GM08714 (cell line): ENCODE results near the gene CD200.
"Not testable (repeated sequence)": the region's sequence is repeated elsewhere in the genome, so short reads cannot be mapped to it uniquely, and the experiment has no call there.

Experiments used
- H3K4me3 ChIP-seq: fragments of 200-500 bp; sonication (Bioruptor generic); 2 replicates; pipeline ENCODE4 v1.5.1; 2014; ENCODE audit warnings: mild to moderate bottlenecking, low read length, inconsistent platforms
- ZNF274 ChIP-seq: IDR thresholded peaks from 2 replicates; pipeline ENCODE4 v1.6.1; 2012; ENCODE audit warnings: mild to moderate bottlenecking, low read depth, low read length

CD200 gene

DNA sequence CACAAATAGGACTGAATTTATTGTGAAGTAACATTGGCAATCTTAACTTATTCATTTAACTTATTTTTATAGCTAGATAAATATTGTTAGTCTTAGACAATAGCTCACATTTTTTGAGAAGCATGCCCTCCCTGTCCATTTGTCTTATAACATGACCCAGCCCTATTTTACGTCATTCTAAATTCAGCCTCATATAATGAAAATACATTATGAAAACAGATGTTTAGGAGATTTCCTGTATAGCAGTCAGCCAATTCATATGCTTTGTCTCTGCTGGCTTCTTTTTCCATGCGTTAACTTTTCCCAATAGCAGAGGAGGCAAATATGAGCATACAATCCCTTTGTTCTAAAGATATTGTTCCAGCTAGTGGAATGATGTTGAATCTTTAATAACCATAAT, 29.3 kb downstream of the CD200 start:
- no peak overlapping the region for H3K4me3 ChIP-seq
- TF ChIP-seq ZNF274: no peak

DNA sequence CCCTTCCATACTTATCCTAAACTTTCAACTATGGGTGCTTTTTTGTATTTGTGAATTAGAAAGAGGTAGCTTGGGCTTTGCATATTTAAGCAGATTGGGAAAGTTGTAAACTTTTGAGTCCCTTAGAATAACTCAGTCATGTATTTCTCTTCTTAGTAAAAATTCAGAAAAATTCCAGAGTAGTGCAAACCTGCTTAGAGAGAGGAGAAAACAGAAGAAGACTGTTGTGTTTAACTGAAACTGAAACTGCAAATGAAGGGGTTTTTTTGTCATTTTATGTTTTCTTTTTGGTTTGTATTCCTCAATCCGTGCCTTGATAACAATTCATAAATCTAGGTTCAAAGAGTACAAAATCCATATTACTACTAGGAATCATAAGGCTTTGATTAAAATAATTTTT, 31.3 kb downstream of the CD200 start:
- H3K4me3 ChIP-seq: peak overlapping the region; percentile 46; the same call in 1 of the 2 replicates
- TF ChIP-seq ZNF274: no peak

DNA sequence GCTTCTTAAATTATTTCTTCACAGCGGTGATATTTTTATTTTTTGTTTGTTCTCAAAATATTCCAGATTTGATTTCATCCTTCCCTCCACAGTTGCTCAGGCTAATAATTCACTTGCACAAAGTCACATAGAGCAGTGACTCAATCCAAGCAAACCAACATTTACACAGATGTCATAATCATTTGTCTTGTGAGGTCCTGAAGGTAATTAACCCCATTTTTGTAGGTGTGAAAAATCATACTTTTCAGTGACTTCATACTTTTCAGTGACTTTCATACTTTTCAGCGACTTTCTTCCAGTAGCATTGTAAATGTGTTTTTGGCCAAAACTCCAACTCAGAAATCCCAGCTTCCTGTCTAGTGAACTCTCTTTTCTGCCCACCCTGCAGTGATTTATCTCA, 32.1 kb downstream of the CD200 start:
- H3K4me3 ChIP-seq: no peak overlapping the region
- TF ChIP-seq ZNF274: no peak

DNA sequence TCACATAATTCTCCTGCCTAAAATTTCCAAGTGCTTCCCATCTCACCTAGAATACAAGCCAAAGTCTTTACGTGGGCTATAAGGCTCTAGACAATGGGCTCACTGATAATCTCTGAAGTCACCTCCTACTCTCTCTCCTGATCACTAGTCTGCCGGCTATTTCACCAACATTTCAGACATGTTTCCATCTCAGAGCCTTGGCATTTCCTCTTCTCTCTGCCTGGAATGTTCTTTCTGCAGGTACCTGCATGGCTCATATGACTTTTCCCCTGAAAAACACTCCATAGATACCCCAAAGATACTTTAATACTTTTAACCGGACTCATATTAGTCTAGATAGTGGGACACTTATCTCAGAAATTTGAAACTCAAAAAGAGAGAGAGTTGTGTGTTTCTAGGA, 32.7 kb downstream of the CD200 start:
- no peak overlapping the region for H3K4me3 ChIP-seq
- TF ChIP-seq ZNF274: no peak

DNA sequence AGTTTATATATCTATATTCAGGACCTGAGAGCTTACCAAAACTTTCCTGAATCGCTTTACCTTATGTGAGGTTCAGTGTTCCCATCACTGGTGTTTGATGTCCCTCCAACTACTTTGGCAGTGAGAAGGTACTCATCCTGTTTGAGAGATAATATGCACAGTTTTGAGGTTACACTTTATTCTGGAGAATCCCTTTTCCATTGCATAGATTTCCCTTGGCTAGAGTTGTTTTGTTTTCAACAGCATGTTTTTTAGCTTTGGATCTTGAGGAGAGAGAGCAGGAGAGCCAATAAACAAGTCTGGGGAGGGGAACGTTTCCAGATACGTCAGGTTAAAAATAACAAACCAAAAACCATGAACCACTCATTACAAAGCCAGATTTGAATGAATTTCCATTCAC, 33.6 kb downstream of the CD200 start:
- no peak for TF ChIP-seq ZNF274

DNA sequence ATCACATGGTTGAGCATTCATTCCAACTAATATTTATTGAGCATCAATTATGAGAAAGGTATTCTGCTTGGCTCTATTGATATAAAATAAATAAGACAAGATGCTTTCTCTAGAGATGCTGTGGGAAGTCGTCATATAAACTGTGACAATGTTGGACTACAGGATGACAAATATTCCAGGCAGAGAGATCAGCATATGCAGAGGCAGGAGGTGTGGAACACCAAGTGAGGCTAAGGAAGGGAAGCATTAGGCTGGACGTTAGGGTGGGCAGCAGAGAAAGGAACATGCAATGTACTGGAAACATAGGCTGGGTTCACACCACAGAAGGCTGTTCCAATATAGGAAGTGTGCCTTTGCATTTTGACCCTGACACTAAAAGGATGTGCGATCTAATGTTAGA, 38.6 kb downstream of the CD200 start:
- H3K4me3 ChIP-seq: no peak overlapping the region
- no peak for TF ChIP-seq ZNF274

More for the DNA sequence above, 33.6 kb downstream of the CD200 start:
- H3K4me3 ChIP-seq: no peak overlapping the region

DNA sequence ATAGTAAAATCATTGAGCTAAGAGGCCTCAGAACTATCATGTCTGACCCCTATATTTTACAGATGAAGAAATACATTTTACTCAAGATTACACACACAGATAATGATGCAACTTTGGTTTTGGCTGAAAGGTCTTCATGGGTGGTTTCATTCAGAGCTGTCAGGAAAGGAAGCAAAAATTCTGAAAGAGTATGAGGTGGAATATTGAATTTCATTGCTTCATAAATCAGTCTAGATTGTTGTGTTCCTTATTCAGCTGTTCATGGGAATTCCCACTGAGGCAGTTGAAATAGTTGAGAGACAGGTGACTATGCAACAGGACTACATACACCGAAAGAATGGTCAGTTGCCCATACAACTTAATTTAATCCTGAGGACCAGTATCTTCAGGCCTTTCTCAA, 39.4 kb downstream of the CD200 start:
- no peak overlapping the region for H3K4me3 ChIP-seq
- TF ChIP-seq ZNF274: no peak

DNA sequence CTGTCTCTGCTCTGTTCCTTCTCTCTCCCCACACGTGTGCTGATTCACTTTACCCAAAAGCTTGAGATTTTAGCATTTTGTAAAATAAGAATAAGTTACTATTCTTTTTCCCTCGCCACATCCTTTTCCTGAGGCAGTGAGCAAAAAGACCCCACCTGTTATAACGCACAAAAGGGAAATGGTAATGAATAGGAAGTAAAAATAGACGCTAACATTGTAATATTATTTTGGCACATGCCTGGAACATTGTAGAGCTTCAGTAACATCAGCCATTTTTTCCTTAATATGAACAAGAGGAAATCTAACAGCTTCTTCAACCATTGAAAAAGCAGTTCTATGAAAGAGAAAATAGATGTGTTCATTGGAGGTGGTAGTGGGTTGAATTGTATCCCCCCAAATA, 40.5 kb downstream of the CD200 start:
- TF ChIP-seq ZNF274: no peak
- no peak overlapping the region for H3K4me3 ChIP-seq

DNA sequence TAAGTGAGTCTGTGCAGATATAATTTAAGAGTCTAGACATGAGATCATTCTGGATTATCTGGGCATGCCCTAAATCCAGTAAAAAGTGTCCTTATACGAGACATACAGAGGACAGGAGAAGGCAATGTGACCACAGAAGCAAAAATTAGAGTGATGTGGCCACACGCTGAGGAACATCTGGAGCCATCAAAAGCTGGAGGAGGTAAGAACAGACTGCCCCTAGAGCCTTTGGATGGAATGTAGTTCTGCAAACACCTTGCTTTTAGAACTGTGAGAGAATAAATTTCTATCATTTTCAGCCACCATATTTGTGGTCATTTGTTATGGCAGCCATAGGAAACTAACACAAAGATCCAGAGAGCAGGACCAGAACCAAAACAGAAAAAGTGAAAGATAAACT, 41.0 kb downstream of the CD200 start:
- H3K4me3 ChIP-seq: no peak overlapping the region
- no peak for TF ChIP-seq ZNF274

DNA sequence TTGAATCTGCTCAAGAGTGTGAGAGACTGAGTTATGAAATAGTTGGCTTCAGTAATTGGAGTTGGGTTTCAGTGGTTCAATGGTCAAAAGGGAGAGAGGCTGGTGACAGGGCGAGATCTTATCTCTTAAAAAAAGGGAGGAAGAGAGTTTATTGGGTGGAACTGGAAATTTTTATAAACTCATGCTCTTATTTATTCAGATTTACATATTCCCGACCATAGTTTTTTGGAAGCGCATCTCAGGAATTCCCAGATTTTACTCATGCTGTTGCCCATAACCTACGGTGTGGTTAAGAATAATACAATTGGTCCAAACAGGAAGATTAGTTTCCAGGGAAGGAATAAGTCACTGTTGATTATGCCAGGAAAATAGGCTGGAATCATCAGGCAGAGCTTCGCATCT, 41.4 kb downstream of the CD200 start:
- TF ChIP-seq ZNF274: no peak
- no peak overlapping the region for H3K4me3 ChIP-seq

DNA sequence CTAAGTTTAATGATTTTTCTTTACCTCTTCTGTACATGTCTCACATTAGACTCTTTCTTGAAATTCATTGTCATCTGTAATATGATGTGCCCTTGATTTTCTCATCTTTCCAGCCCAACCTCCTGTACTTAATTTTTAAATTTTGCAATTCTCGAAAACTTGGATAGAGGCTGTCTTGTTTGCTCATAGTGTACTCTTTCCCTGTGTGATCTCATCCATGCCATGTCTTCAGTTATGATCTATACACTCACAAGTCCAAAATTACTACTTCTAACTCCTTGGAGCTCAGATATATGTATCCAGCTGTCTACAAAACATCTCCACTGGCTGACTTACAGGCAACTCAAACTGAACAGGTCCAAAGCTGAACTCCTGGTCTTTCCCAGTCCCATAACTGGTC, 42.2 kb downstream of the CD200 start:
- H3K4me3 ChIP-seq: no peak overlapping the region
- no peak for TF ChIP-seq ZNF274

DNA sequence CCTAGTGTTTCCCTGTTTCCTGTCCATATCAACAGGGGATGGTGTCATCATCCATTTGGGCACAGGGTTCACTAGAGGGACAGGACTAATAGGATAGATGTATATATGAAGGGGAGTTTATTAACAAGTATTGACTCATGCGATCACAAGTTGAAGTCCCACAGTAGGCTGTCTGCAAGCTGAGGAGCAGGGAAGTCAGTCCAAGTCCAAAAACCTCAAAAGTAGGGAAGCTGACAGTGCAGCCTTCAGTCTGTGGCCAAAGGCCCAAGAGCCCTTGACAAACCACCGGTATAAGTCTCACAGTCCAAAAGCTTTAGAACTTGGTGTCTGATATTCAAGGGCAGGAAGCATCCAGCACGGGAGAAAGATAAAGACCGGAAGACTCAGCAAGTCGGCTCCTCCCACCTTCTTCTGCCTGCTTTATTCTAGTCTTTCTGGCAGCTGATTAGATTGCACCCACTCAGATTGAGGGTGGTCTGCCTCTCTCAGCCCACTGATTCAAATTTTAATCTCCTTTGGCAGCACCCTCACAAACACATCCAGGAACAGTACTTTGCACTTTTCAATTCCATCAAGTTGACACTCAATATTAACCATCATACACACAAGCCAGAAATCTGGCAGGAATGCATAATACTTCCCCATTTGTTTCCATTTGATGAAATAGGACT, 43.4 kb downstream of the CD200 start:
- no peak overlapping the region for H3K4me3 ChIP-seq
- TF ChIP-seq ZNF274: no peak

DNA sequence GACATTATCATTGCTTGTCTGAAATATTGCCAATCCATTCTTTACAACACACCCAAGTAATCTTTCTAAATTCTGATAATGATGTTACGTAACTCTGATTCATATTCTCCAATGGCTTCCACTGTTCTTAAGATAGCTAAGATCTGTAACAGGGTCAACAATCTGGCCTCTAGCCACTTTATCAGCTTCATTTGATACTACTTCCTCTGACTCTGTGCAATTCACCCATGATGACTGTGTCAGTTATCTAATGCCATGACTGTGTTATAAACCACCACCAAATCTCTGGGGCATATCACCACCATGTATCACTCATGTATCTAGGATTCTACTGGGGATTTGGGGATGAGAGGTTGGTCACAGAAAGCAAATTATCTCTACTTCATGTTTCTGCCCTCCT, 44.0 kb downstream of the CD200 start:
- H3K4me3 ChIP-seq: no peak overlapping the region
- no peak for TF ChIP-seq ZNF274

DNA sequence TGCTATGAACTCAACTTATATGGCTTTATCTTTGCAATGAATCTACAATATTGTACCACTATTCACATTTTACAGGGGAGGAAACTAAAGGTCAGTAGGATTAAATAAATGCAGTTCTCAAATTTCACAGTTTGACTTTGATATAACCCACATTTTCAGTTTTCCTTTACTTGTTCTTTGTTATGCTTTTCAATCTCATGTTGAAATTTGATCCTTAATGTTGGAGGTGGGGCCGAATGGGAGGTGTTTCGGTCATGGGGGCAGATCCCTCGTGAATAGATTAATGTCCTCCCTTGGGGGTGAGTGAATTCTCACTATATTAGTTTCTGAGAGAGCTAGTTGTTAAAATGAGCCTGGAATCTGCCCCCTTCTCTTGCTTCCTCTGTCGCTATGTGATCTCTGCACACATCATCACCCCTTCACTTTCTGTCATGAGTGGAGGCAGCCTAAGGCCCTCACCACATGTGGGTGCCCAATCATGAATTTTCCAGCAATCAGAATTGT, 44.7 kb downstream of the CD200 start:
- TF ChIP-seq ZNF274: no peak

DNA sequence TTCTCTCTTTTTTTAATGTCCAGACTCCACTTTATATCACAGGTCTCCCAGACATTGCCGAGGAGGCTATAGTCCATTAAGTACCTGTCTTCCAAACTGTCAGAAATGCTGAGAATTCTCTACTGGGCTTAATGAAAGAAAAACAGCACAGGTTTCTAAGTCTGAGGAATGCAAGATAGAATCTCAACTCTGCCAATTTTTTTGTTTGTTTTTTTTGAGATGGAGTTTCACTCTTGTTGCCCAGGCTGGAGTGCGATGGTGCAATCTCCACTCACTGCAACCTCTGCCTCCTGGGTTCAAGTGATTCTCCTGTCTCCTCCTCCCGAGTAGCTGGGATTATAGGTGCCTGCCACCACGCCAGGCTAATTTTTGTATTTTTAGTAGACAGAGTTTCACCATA, 45.4 kb downstream of the CD200 start:
- H3K4me3 ChIP-seq: not testable (repeated sequence)

More for the DNA sequence above, 44.7 kb downstream of the CD200 start:
- H3K4me3 ChIP-seq: no peak overlapping the region

DNA sequence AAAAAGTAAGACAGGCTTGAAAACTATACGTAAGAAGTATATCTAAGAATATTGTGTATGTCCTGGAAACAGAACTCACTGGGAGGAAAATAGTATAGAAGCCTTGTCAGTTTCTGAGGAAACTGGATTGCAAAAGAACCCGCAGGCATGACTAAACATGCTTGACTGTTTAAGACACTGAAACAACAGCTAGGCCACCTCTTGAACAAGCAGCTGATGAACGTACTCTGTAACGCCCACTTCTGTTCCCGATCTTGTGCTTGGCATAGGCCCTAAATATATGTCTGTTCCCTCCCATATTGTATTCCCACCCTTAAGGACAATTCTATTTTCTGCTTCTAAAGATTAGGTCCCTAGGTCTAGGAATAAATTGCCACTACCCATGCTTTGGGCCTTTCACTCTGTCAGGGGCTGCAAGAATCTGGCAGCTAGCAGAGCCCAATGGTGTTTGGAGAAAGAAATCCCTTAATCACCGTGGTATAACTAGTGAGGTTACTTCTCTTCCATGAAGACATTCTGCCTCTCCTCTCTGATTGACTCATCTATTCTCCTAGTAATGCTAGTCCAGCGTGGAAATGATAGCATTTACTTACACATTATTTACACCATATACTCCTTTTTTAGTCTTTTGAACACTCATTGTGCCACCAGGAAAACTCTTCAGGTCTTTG, 46.2 kb downstream of the CD200 start:
- TF ChIP-seq ZNF274: no peak
- H3K4me3 ChIP-seq: no peak overlapping the region
